Measurements from ENCODE around the gene TMEM165.

The TMEM165 gene

GRCh38 chr4:55397520-55398321, 2.0 kb downstream of the TMEM165 start (continued):
- no peak for TF ChIP-seq ZNF10 (tag by site-specific recombination; IDR thresholded peaks at IDR 0.05)
- TF ChIP-seq ZNF132 (tag by site-specific recombination; IDR thresholded peaks at IDR 0.05; ENCODE audit: borderline replicate concordance) = no peak
- 0 out of 2 replicates have a peak, but pooled peaks have one; percentile 23 for TF ChIP-seq ZNF362 (tag by site-specific recombination; IDR thresholded peaks at IDR 0.05)
- no peak for TF ChIP-seq KLF7 (tag by site-specific recombination; IDR thresholded peaks at IDR 0.05; ENCODE audit: borderline replicate concordance)
- no peak for TF ChIP-seq HOXA7 (CRISPR knock-in tag; IDR thresholded peaks at IDR 0.05; ENCODE audit: borderline replicate concordance)
- no peak for TF ChIP-seq HOXD13 (CRISPR knock-in tag; IDR thresholded peaks at IDR 0.05; ENCODE audit: borderline replicate concordance)
- TF ChIP-seq ZNF248 (tag by site-specific recombination; IDR thresholded peaks at IDR 0.05) = no peak
- no peak for TF ChIP-seq ZNF585B (tag by site-specific recombination; IDR thresholded peaks at IDR 0.05)
- peak; percentile 76 for TF ChIP-seq ZBTB17 (tag by site-specific recombination; IDR thresholded peaks at IDR 0.05)
- TF ChIP-seq PRDM2 (tag by site-specific recombination; IDR thresholded peaks at IDR 0.05; ENCODE audit: borderline replicate concordance) = no peak
- peak; percentile 39 for TF ChIP-seq ZNF335 (tag by site-specific recombination; conservative IDR thresholded peaks at IDR 0.05)
- peak; percentile 50; the same call in 1 of the 2 replicates for TF ChIP-seq TRIM28 (IDR thresholded peaks at IDR 0.05; ENCODE audit: borderline replicate concordance, low read length)
- TF ChIP-seq ZNF785 (tag by site-specific recombination; IDR thresholded peaks at IDR 0.05) = no peak
- no peak for TF ChIP-seq ZNF341 (tag by site-specific recombination; IDR thresholded peaks at IDR 0.05; ENCODE audit: low read depth)
- TF ChIP-seq ZNF704 (tag by site-specific recombination; IDR thresholded peaks at IDR 0.05) = no peak
- no peak for TF ChIP-seq INSM2 (tag by site-specific recombination; IDR thresholded peaks at IDR 0.05)
- no peak for TF ChIP-seq PRDM4 (tag by site-specific recombination; IDR thresholded peaks at IDR 0.05)
- TF ChIP-seq SP3 (tag by site-specific recombination; IDR thresholded peaks at IDR 0.05) = 0 out of 2 replicates have a peak, but pooled peaks have one; percentile 29
- no peak for TF ChIP-seq ZSCAN18 (tag by site-specific recombination; IDR thresholded peaks at IDR 0.05)
- TF ChIP-seq ZNF2 (tag by site-specific recombination; IDR thresholded peaks at IDR 0.05) = peak; percentile 68; the same call in 1 of the 2 replicates
- no peak for TF ChIP-seq ZNF473 (tag by site-specific recombination; IDR thresholded peaks at IDR 0.05)
- TF ChIP-seq SP2 (tag by site-specific recombination; IDR thresholded peaks at IDR 0.05) = peak; percentile 41
- no peak for TF ChIP-seq YY1 (tag by site-specific recombination; IDR thresholded peaks at IDR 0.05)
- TF ChIP-seq FEZF1 (tag by site-specific recombination; IDR thresholded peaks at IDR 0.05) = no peak
- TF ChIP-seq ZNF747 (tag by site-specific recombination; IDR thresholded peaks at IDR 0.05) = no peak

All from HEK293 (cell line).